Measurements from ENCODE around the gene PRKN. TPM values are rescaled to one million over a fixed set of nuclear protein-coding genes. Genes with fewer than 3 reads are reported as not detected.

PRKN gene
- total RNA-seq, 1 donor from 2014 or later: 7.9 TPM

DNA sequence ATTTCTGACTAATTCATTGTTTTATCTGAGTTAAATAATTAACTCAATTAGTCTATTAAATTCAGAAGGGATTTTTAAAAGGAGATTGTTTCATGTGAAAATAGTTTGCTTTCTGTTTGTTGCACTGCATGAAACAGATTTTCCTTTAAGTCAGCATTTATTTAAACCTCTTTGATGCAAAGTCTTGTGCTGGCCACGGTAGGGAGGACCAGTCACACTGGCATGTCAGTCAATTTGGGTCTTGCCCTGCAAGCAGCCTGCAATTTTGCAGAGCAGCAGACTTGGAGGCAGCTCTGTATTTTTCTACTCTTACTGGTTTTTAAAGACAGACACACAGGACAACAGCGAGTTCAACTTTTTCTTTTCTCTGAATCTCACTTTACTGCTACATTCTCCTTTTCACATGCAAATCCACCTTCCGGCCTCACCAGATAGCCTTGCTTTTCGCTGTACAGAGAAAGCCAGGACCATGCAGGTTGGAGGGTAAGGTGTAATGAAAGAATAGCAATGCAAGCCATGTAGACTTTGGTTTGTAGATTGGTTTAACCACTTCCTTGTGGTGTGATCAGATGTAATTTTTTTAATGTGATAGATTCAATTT is 763.8 kb downstream of the PRKN start:
- no peak for DNase-seq (ENCODE audit: low spot score)

GRCh38 chr6:161963181-161963580 is 764.4 kb downstream of the PRKN start:
- no peak for DNase-seq (ENCODE audit: low spot score)

- DNase-seq (ENCODE audit: low spot score): no peak
Measured at GRCh38 chr6:161961796-161962195, 765.8 kb downstream of the PRKN start.

GRCh38 chr6:161961046-161961445 is 766.5 kb downstream of the PRKN start:
- no peak for DNase-seq (ENCODE audit: low spot score)

DNA sequence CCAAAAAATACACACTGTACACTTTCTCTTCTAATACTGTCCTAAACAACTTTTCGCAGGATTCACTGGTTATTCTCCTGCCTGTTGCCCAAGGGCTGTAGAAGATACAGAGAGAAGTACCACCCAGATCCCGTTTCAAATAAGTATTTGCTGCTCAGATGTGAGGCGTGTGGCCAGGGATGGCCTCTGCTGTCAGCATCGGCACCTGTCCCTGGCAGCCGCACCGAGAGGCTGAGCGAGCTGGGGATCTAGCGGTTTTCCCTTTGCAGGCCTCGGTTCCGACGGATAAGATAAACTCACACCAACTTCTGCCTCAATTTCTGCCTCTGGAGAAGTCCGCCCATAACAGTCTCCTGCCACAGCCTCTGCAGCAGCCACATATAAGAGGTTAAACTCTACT is 768.5 kb downstream of the PRKN start:
- no peak for DNase-seq (ENCODE audit: low spot score)

DNA sequence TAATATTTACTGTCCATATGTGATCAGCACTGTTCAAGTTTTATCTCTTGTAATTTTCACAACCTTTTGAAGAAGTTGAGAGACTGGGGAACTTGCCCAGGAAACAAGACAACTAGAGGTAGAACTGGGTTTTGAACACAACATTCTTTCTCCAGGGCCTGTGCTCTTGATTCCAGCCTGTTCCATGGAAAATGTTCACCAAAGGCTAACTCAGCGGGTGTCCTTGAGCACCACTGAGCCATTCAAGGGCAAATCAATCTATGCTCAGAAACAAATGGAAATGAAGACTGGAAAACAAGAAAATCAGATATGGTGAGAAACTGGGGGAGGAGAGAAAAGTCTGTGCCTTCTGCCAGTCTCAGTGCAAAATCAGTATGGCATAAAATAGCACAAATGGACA is 771.5 kb downstream of the PRKN start:
- no peak for DNase-seq (ENCODE audit: low spot score)

DNA sequence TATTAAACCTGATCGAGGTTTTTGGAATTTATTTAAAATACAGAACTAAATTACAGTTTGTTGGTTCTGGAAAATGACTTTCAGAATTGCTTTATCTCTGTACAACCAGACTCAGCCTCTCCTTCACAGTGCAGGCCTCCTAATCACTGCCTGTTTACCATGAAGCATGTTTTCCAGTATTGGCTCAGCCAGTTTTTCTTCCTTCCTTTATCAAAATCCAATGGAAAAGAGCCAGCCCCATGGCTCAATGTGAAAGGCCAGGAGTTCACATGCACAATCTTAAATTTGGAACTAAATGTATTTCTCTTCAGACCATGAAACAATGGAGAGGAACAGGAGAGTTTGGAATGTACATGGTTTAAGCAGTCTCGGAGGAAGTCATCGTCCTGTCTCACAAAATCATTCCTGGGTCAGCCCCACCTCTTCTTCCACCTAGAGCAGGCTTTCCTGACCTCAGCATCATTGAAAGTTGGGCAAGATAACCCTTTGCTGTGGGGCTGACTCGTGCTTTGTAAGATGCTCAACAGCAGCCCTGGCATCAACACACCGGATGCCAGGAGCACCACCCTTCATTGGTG is 772.8 kb downstream of the PRKN start:
- DNase-seq (ENCODE audit: low spot score): peak; percentile 35

- peak; percentile 33 for DNase-seq (ENCODE audit: low spot score)
Measured at GRCh38 chr6:161954077-161954476, 773.5 kb downstream of the PRKN start.

- DNase-seq (ENCODE audit: low spot score): no peak
Measured at GRCh38 chr6:161951126-161951525, 776.4 kb downstream of the PRKN start.

DNA sequence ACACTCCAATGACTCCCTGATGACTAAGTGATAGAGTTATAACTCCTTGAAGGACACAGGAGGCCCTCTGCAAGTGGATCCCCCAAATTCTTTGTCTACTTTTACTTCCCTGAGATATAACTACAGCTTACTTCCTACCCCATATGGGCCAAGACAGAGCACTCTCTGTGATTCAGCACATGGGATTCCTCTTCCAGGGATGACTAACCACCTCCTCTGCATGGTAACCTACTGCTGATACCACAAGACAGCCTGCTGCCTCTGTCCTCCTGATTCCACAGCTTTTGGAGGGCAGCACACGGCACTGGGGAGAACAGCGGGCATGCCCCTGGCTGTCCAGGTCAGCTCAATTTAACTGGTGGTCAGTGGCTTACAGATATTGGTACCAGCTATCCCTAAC is 778.0 kb downstream of the PRKN start:
- no peak for DNase-seq (ENCODE audit: low spot score)

DNA sequence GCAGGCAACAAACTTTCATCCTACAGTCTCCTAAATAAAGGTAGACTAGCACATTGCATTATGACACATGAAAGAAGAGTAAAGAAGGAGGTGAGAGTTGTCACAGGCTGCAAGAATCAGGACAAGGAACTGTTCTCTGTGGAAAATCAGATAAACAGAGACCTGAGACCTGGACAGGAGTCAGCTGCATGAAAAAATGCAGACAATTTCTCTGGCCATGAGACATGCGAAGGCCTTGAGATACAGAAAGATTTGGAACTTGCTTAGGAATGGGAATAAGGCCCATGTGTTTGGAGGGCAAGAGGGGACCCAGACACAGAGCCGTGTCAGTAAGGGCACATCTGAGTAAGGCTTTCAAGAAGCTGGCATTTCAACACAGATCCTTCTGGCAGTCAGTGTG is 779.1 kb downstream of the PRKN start:
- no peak for DNase-seq (ENCODE audit: low spot score)

- DNase-seq (ENCODE audit: low spot score): no peak
Measured at GRCh38 chr6:161947371-161947770, 780.2 kb downstream of the PRKN start.

DNA sequence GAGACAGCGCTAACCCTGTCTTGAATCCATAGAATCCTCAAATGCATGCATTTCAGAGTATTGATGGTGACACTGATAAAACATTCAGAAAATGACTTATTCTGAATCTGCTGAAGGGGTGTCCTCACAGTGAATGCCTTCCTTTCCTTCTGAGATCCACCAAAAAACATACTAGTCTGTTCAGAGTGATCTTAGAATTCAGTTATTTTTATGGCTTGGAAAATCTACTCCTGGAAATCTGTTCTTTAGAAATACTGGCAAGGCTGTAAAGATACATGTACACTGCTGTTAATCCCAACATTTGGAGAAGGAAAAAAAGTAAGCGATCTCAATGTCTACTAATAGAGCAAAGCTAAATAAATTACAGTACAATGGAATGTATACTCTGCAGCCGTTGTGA is 781.1 kb downstream of the PRKN start:
- DNase-seq (ENCODE audit: low spot score): peak; percentile 61

DNA sequence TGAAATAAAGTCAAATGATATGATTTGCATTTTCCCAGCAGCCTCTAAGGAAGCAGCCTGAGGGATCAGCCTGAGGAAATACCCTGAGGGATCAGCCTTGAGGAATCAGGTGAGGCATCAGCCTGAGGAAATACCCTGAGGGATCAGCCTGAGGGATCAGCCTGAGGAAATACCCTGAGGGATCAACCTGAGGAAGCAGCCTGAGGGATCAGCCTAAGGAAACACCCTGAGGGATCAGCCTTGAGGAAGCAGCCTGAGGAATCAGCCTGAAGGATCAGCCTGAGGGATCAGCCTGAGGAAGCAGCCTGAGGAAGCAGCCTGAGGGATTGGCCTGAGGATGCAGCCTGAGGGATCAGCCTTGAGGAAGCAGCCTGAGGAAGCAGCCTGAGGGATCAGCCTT is 784.0 kb downstream of the PRKN start:
- no peak for DNase-seq (ENCODE audit: low spot score)

DNA sequence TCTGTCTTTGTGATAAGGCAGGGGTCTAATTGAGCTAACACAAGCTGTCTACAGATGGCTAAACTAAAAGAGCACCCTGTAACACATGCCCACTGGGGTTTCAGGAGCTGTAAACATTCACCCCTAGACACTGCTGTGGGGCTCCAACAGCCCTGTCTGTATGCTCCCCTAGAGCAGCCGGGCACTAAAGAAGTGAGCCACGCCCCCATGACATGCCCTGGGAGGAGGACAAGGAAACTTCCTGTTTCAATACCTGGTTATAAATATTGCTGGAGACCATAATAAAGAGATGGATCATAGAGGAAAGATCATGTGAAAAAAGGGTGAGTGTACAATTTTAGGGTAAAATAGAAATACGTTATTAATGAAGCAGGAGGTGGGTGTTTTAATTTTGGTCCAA is 786.0 kb downstream of the PRKN start:
- no peak for DNase-seq (ENCODE audit: low spot score)

GRCh38 chr6:161940519-161940918 is 787.0 kb downstream of the PRKN start:
- DNase-seq (ENCODE audit: low spot score): no peak

- no peak for DNase-seq (ENCODE audit: low spot score)
Measured at GRCh38 chr6:161926324-161926723, 801.2 kb downstream of the PRKN start.

DNA sequence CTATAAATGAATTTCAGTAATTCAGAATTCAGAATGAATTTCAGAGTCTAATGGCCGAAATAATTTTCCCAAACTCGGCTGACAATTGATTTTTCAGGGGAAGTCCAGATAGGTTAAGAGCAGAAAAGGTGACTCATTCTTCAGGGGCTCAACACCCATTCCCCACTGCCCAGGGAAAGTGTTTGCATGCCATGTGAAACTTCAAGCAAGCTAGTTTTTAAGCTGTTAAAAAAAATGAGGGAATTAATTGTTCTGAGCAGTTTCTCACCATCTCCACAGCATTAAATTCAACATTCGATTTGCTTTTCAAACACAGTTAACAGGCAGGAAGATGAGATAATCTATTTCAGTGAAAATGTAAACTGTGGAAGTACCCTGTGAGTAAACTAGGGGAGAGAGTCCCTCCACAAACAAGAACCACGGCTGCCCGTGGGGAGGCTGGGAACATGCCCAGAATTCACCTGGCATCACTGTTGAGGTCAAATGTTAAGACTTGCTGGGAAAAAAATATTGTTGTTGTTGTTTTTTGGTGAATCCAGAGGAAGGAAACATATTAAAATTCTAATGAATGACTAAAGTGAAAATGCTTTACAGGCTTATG is 803.0 kb downstream of the PRKN start:
- DNase-seq (ENCODE audit: low spot score): no peak

DNA sequence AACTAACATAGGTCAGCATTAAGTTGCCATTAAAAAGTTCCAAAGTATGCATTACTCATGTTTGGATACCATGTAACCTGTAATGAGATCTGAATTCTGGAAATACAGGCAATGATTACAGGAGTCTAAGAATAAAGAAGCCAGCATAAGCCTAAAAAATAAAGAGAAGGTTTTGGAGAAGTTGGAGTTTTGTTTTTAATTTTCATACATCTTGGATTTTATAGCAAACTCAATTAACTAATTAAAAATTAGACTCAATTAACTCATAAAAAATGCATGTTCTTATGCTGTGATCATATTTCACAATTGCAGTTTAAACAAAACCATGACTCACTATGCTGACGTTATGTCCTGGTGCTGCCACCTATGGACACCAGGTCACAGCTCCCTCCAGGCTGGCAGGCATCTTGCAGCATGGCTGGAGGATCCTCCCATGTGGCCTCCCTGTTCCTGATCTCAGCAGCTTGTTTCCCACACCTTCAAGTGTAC is 804.9 kb downstream of the PRKN start:
- peak; percentile 39 for DNase-seq (ENCODE audit: low spot score)

DNA sequence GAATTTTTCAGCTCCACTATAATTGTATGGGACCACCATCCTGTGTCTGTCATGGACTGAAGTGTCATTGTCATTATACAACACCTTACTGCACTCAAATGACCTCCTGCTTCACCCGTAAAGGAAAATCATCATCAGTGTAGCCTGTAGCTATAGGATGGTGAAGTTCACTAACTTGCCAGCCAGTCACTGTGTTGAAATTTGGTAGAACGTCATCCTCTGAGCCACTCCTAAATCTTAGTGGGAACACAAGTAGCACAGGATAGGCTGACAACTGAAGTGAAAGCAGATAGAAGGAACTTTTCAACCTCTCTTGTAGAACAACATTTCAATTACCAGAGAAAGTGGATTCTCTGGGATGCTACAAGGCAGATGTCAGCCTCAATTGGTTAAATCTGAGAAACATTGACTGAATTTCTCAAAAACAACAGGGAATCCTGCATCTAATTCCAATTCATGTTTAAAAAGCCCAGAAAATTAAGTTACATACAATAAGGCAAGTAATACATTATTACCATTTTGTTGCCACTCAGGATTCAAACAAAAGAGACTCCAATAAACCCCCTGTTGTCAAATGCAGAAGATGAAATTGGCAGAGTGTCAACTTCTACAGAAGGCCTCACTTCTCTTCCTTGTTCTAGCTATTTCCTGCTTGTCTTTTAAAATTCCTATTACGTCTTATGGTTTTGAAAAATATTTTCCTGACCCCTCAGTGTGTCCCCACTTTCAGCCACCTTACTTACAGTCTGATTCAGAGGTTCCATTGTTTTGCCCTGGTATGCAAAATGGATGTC is 805.8 kb downstream of the PRKN start:
- DNase-seq (ENCODE audit: low spot score): no peak

GRCh38 chr6:161919691-161920090 is 807.9 kb downstream of the PRKN start:
- DNase-seq (ENCODE audit: low spot score): no peak

DNA sequence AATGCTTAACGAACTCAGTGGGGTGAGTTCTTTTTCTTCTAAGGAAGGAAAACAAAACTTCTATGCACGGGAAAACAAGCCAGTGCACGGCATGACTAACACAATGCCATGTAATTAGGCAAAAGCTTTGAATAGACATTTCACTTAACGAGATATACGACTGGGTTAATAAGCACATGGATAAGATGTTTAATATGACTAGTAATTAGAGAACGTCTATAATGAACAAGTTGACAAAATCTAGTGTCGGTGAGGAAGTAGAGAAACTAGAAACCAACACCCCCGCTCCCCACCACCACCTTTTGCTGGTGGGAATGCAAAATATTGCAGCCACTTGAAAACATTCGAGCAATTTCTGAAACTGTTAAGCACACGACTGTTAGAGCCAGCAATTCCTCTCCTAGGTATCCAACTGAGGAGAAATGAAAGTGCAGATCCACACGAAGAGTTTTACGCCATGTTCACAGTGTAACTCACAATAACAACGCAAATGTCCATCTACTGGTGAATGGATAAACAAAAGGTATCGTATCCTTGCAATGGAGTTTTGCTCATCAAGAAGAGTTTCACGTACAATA is 808.8 kb downstream of the PRKN start:
- no peak for DNase-seq (ENCODE audit: low spot score)
